AG04450 (cell line): ENCODE measurements around the gene GNPTAB. TPM values are rescaled to one million over a fixed set of nuclear protein-coding genes. Genes with fewer than 3 reads are reported as not detected.

Experiments
- CTCF ChIA-PET: fragments of 300-600, 350-600 bp; formaldehyde crosslinking; extraction: SDS; loops from one replicate; lab custom pipeline; 2022; ENCODE audit warnings: antibody characterized with exemption, inconsistent platforms; lab: Charles Lee
- POLR2A ChIA-PET: fragments of 350-600 bp; formaldehyde crosslinking; extraction: SDS; loops from one replicate; lab custom pipeline; 2021; ENCODE audit warnings: antibody characterized with exemption, inconsistent platforms; lab: Yijun Ruan, JAX
- DNase-seq: peaks from one replicate; pipeline ENCODE4 v3.0.0-alpha.2; 2011; ENCODE audit warnings: low read depth, low spot score
- H3K27ac ChIP-seq: one replicate; pipeline ENCODE4 v1.5.1; 2012; ENCODE audit warnings: low read depth, low read length, control low read depth
- H3K27me3 ChIP-seq: one replicate; pipeline ENCODE4 v1.6.0; 2012; ENCODE audit warnings: low read length; ENCODE audit not compliant: control insufficient read depth, insufficient read depth
- H3K4me3 ChIP-seq: 2 replicates; pipeline ENCODE4 v1.5.1; 2011; ENCODE audit warnings: mild to moderate bottlenecking, low read depth, low read length, control low read depth
- H3K9me3 ChIP-seq: 2 replicates; pipeline ENCODE4 v1.5.1; 2012; ENCODE audit warnings: low read length; ENCODE audit not compliant: control insufficient read depth, insufficient read depth
- polyA plus RNA-seq: library from polyadenylated mRNA; depleted of rRNA; stranded (reverse); fragments of >200 nt; gene quantifications from 2 replicates; pipeline ENCODE4 v1.2.3, GENCODE V29; 2011
- TF ChIP-seq, protein P1 (sequence below): IDR thresholded peaks from 2 replicates; pipeline ENCODE4 v1.5.1; 2011; ENCODE audit warnings: low read depth, low read length, control low read depth, inconsistent platforms

Gene GNPTAB
- polyA plus RNA-seq, 1 experiment, result 34.3 TPM

GRCh38 chr12:101710288-101710687, 120.5 kb downstream of the GNPTAB start:
- Histone ChIP-seq H3K4me3 (no peak overlapping the region), H3K9me3 (no peaks in the 10 kb centered on the region), H3K27me3 (no peaks in the 10 kb centered on the region), H3K27ac (no peak overlapping the region)
- POLR2A ChIA-PET, result no interaction called here
- DNase-seq, result no peak
- TF ChIP-seq, protein P1, sequence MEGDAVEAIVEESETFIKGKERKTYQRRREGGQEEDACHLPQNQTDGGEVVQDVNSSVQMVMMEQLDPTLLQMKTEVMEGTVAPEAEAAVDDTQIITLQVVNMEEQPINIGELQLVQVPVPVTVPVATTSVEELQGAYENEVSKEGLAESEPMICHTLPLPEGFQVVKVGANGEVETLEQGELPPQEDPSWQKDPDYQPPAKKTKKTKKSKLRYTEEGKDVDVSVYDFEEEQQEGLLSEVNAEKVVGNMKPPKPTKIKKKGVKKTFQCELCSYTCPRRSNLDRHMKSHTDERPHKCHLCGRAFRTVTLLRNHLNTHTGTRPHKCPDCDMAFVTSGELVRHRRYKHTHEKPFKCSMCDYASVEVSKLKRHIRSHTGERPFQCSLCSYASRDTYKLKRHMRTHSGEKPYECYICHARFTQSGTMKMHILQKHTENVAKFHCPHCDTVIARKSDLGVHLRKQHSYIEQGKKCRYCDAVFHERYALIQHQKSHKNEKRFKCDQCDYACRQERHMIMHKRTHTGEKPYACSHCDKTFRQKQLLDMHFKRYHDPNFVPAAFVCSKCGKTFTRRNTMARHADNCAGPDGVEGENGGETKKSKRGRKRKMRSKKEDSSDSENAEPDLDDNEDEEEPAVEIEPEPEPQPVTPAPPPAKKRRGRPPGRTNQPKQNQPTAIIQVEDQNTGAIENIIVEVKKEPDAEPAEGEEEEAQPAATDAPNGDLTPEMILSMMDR, result no peak
- CTCF ChIA-PET, result no interaction called here

- no peak overlapping the region for H3K27ac ChIP-seq
- H3K9me3 ChIP-seq, result no peaks in the 10 kb centered on the region
- ChIA-PET CTCF (no interaction called here), POLR2A (no interaction called here)
- TF ChIP-seq, protein P1, result no peak
- H3K27me3 ChIP-seq, result no peaks in the 10 kb centered on the region
- H3K4me3 ChIP-seq, result no peak overlapping the region
- no peak for DNase-seq
Measured at GRCh38 chr12:101707131-101707782, 123.5 kb downstream of the GNPTAB start.

DNA sequence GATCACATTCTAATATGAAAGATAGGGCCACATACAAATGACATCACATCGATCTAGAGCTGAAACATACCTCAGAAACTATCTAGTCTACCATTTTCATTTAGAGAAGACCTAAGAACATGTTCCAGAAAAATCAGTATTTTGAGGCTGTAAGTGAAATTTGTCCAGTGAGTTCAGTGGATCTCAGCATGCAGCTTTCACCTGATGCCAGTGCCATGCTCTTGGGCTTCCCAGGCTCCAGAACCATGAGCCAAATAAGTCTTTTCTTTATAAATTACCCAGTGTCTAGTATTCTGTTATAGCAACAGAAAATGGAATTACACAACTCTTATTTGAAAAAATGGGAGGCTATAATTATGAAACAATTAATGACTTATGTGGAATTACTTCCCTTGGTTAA, 124.4 kb downstream of the GNPTAB start:
- Histone ChIP-seq H3K4me3 (no peak overlapping the region), H3K27ac (no peak overlapping the region), H3K9me3 (no peaks in the 10 kb centered on the region), H3K27me3 (no peaks in the 10 kb centered on the region)
- no peak for DNase-seq
- CTCF ChIA-PET, result no interaction called here
- POLR2A ChIA-PET, result no interaction called here
- TF ChIP-seq, protein P1, result no peak

DNA sequence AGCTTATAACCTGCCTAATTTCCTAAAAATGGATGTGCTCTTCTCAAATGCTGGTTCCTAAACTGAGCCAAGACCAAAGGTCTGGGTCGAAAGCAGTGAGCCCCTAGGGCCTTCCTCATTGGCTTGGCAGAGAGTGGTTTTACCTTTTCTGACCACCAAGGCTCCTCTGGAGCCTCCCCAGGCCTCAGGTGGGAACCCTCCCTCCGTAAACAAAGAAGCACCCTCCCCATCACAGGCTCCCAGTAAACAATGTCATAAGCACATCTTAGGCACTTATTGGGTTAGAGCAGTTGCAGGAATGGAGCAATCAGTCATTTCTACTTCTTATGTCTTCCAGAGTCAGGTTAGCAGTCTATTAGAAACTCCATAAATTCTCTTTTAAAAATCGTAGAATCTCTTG, 127.3 kb downstream of the GNPTAB start:
- Histone ChIP-seq H3K4me3 (no peak overlapping the region), H3K27me3 (no peaks in the 10 kb centered on the region), H3K9me3 (no peaks in the 10 kb centered on the region), H3K27ac (no peak overlapping the region)
- CTCF ChIA-PET, result no interaction called here
- POLR2A ChIA-PET, result no interaction called here
- TF ChIP-seq, protein P1, result no peak
- DNase-seq, result no peak

GRCh38 chr12:101700299-101700820, 130.4 kb downstream of the GNPTAB start:
- TF ChIP-seq, protein P1, result no peak
- H3K9me3 ChIP-seq, result no peaks in the 10 kb centered on the region; the same call in 1 of the 2 replicates
- CTCF ChIA-PET, result interaction anchor here (0.7 to 0.9 kb wide), 2 partner anchors 124 to 660 kb away, joined by 3 read pairs; no protein-coding TSS in a partner anchor
- no peak for DNase-seq
- no peak overlapping the region for H3K4me3 ChIP-seq
- POLR2A ChIA-PET, result no interaction called here
- no peaks in the 10 kb centered on the region for H3K27me3 ChIP-seq
- H3K27ac ChIP-seq, result no peak overlapping the region
